AG10803 (cell line): ENCODE measurements around the gene MYMK.

Source experiments
- DNase-seq: peaks from one replicate; pipeline ENCODE4 v3.0.0; 2010; ENCODE audit warnings: low read depth
- H3K4me3 ChIP-seq: 2 replicates; pipeline ENCODE4 v1.5.1; 2011; ENCODE audit warnings: mild to moderate bottlenecking, low read length, control low read depth
- TF ChIP-seq, protein P1 (sequence below): conservative IDR thresholded peaks from 2 replicates; pipeline ENCODE4 v1.5.1; 2011; ENCODE audit warnings: mild to moderate bottlenecking, low read length, control low read depth, inconsistent platforms

Gene MYMK

DNA sequence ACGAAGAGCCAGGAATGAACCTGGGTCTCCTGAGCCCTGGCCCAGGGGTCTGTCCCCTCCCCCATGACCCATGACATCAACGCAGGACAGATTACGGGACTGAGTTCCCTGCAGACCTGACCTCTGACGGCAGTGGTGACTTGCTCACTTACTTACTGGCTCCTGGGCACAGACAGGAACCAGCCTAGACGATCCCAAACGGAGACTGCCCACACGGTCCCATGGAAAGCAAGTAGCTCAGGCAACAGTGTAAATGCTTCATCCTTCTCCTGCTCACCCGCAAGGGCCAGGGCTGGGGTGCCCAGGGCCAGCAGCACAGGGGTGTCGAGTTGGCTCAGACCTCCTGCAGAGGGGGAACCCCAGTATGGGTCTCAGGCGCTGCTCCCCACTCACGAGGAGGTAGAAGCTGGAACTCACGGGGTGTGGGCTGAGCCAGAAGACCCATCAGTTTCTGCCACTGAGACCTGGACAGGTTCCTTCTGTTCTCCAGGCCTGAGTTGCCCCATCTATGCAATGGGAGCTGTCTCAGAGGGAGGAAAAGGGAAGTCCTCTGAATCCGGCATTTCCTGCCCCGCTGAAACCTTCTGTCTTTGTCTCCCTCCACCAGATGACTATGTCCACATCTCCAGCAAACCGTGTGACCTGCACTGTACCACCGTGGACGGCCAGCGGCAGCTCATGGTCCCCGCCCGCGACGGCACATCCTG lies 15.4 kb upstream of the MYMK start:
- TF ChIP-seq, protein P1, sequence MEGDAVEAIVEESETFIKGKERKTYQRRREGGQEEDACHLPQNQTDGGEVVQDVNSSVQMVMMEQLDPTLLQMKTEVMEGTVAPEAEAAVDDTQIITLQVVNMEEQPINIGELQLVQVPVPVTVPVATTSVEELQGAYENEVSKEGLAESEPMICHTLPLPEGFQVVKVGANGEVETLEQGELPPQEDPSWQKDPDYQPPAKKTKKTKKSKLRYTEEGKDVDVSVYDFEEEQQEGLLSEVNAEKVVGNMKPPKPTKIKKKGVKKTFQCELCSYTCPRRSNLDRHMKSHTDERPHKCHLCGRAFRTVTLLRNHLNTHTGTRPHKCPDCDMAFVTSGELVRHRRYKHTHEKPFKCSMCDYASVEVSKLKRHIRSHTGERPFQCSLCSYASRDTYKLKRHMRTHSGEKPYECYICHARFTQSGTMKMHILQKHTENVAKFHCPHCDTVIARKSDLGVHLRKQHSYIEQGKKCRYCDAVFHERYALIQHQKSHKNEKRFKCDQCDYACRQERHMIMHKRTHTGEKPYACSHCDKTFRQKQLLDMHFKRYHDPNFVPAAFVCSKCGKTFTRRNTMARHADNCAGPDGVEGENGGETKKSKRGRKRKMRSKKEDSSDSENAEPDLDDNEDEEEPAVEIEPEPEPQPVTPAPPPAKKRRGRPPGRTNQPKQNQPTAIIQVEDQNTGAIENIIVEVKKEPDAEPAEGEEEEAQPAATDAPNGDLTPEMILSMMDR, result no peak
- no peak overlapping the region for H3K4me3 ChIP-seq
- DNase-seq, result no peak

DNA sequence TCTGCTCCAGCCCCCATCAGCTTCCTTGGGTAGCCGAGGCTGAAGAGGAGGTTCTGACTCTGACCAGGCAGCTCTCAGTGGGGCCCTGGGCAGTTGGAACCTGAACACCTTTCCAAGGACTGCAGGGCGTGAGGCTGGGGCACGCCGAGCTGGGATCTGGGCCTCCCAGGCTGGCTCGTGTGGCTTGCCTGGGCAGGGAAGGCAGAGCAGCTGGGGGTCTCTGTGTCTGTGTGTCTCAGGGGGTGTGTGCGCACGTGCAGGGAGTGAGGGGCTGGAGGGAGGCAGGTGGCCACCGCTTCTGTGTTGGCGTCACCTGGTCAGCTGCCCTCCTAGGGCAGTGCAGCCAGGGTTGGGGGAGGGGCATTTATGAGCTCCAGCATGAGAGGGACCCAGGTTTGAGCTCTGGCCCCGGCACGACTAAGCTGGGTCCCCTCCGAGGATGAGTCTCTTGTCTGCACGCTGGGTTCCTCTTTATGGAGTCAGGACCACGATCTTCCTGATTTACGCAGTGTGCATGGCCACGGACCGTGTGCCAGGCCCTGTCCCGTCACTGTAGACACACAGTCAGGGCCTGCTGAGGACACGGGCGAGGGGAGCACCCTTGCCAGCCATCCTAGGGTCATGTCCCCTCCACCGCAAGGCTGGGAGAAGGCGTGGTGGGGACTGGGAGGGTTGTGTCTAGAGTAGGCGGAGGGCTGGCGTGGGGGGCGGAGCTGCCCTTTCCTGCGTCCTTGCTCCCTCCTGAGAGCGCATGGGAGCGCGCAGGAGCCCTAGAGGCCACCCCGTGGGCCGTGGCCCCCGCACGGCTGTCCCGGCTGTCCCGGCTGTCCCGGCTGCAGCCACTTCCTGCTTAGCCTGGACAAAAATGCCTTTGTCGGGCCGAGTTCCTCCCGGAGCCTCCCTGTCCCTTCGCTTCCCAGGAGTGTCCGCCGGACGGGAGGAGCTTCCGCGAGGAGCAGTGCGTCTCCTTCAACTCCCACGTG lies 14.4 kb upstream of the MYMK start:
- DNase-seq, result no peak
- TF ChIP-seq, protein P1, result no peak
- H3K4me3 ChIP-seq, result no peak overlapping the region; the same call in 1 of the 2 replicates

DNA sequence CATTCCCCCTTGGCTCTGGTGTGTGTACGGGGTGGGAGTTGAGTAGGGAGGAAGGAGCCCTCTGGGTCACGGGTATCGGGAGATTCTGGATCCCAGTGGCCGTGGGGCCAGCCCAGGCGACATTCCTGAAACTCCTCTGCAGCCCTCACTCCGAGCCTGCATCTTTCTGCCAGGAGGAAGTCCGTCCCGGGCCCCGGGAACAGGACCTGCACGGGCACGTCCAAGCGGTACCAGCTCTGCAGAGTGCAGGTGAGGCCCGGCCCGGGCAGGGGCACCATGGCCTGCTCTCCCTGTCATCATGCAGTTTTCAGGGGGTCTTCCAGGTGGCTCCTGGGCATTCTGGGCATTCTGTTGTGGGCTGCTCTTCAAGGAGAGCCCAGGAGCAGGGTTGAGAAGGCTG lies 13.4 kb upstream of the MYMK start:
- no peak overlapping the region for H3K4me3 ChIP-seq
- TF ChIP-seq, protein P1, result no peak
- DNase-seq, result no peak

DNA sequence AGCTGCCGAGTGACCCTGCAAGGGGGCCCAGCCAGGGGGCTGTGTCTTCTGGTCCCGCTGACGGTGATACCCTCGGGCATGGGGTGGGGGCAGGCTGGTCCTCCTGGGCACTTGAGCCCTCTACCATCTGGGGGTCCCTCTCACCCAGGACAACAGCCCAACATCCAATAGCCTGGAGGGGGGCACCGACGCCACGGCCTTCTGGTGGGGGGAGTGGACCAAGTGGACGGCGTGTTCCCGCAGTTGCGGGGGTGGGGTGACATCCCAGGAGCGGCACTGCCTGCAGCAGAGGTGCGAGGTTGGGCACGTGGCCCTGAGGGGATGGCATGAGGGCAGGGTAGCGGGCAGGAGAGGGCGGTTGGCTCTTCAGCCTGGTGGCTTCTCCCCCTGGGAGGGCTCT lies 12.5 kb upstream of the MYMK start:
- DNase-seq, result no peak
- no peak overlapping the region for H3K4me3 ChIP-seq
- TF ChIP-seq, protein P1, result no peak

DNA sequence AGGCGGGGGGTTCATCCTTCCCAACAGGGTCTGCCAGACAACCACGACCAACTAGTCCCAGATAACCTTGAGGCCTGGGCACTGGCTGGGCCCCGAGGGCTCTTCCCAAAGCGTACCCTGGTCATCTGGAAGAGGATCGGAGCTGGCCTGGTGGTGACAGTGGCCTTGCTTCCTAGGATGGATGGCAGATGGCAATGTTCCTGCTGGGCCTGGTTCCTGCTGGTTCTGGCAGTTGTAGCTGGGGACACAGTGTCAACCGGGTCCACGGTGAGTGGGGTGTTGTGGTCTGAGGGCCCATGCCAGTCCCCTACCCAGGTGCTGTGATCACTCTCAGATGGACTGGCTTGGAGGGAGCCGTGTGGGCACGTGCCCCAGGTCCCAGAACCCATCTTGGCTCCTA lies 11.8 kb upstream of the MYMK start:
- TF ChIP-seq, protein P1, result no peak
- no peak for DNase-seq
- H3K4me3 ChIP-seq, result no peak overlapping the region

DNA sequence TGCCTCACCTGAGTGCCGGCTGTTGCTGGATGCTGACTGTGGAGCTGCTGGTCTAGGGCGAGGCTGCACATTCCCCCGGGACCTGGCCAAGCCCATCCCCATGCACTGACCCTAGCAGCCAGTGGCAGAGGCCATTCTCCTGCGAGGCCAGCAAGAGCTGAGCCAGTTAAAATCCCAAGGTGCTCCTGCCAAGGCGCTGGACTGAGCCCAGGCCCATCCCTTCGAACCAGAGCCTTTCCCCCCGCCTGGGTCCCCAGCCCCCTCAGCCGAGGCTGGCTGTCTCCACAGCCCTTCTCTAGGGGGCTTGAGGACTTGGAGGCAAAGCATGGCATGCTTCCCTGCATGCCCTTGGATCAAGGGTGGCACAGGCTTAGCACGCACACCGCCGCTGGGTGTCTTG lies 11.3 kb upstream of the MYMK start:
- TF ChIP-seq, protein P1, result no peak
- no peak for DNase-seq
- H3K4me3 ChIP-seq, result no peak overlapping the region
